NCI-H524 (cell line): Measurements from ENCODE around the gene CDH4.
A peak's percentile ranks its signal among the peaks of the same experiment; 100 is the strongest.

Experiments used
- DNase-seq, 2 experiments: peaks; one replicate each; lab custom pipeline; 2025; lab: John Stamatoyannopoulos, UW

Gene CDH4

DNA sequence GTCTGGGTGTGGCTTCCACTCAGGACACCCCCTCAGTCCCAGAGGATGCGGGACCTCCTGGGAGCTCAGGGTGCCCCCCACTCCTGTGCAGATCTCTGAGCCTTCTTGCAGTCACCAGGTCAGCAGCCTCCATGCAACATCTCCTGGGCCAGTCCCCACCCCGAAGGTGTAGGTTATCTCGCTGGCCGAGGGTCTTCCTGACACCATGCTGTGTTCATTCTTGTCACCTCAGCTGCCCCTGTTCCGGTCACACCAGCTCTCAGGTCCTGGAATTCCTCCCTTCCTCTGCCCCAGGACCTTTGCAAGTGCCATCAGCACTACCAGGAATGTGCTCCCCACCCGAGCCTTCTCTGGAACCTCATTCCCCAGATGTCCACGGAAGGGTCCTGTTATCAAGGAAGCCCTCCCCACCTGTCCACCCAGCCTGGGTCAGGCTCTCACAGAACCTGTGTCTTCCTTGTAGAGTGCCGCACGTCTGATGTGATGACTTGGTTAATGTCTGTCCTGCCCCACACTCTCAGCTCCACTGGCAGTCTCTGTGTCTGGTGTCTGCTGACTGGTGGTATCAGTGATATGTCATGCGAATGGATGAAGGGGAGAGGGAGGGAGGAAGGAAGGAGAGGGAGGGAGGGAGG is 484.1 kb downstream of the CDH4 start:
- no peak for DNase-seq

DNA sequence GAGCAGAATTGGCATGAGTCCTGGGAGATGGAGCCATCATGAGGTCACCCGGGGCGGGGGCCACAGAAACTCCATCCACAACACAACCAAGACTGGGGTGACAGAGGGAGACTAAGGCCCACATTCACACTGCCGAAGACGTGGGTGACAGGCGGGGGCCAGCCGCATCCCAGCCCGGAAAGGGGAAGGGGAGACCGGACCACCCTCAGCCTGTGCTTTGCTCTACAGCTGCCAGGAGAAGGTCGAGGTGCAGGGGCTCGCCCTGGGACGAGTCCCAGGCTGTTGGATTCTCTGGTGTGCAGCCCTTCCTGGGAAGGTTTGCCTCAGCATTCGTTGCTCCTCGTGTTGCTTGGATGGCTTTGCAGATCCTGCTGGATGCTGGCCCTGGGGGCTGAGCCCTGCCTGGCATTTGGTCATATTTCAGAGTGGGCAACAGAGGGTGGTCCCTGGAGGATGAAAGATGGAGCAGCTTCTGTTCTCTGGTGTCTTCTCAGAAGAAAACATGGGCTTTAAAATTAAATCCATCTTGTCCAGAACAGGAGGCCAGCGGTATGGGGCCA is 484.8 kb downstream of the CDH4 start:
- DNase-seq = no peak

DNA sequence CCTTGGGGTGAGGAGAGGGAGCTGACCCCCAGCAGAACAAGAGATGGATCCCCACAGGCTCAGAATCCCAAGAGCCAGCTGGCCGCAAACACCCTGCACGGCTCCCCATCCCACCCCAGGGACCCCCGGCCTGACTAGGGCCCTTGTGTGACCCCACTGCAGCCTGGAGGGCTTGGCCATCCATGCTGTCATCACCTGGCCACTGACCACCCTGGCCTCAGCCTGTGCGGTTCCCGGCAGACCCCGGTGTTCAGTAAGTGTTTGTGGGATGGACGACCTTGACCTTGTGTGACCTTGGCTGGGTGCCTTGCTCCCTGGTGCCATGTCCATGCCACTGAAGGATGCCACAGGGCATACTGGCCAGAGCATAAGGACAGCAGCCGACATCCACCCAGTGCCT is 485.3 kb downstream of the CDH4 start:
- no peak for DNase-seq

DNA sequence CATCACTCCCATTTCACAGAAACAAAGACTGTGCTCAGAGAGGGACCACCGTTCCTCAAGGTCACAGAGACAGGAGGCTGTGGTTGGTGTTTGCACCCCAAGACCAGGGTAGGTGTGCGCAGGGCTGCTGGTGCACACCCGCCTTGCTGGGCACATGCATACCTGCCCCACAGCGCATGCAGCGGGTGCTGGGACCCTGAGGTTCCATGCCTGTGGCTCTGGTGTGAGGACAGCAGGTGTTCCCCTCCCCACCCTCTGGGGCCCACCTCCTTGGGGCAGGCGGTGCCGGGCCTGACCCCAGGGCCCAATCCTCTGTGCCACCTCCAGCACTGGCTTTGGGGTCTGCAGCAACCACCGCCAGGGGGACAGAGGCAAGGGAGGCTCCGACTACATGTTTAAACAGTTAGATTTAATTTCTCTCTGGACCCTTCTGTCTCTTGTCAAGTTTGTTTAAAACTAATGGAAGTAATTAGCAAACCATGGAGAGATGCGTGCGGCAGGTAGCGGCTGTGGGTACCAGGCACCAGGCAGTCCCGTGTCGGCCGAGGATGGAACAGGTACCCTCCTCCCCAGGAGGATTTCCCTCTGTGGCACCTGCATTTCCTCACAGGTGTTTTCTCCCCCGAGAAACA is 485.9 kb downstream of the CDH4 start:
- DNase-seq = no peak

DNA sequence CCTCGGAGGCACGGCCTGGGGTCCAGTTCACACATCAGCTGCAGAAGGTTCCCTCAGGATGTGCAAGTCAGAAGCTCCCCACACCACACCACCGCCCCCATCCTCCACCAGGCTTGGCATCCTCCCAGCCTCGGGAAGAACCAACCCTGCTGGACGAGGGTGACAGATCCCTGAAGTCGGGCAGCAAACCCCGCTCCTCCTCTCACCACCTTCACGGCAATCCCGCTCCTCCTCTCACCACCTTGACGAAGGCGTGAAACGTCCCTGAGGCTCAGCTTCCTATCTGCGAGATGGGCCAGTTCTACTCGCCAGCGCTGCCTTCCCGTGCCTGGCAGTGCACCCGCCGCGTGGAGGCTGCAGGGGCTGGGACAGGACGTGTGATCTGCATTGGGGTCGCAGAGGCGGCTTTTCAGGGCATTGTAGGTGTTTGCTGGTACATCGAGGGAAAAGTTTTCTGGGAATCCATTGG is 486.6 kb downstream of the CDH4 start:
- DNase-seq = no peak

DNA sequence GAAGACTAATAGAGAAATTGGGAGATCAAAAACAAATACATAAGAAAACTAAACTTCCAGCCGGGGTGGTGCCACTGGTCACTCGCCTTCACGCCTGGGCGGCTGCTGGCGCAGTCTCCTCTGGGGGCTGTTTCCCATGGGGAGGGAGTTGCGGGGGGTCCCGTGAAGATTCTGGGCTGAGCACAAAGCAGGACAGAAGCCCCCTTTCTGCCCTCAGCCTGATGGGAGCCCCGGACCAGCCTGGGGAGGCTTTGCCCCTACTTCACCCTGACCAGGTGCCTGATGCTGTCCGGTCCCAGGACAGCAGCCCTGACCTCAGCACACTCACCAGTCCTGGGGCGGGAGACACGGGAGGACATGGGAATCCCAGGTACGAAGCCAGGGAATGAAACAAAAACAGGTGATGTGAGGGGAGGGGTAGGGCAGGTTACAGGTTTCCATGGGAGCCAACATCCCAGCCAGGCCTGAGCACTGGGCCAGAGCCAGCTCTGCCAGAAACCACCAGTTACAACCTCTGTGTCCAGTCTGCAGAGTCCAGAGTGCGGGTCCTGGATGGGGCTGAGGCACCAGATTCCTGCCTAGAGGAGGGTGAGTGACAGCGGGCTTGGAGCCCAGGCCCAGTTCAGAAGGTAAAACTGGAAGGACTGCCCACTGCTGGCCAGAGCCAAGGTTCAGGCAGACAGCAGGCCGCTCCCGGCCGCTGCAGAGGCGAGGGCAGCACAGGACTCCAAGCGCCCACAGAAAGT is 487.2 kb downstream of the CDH4 start:
- DNase-seq = no peak

DNA sequence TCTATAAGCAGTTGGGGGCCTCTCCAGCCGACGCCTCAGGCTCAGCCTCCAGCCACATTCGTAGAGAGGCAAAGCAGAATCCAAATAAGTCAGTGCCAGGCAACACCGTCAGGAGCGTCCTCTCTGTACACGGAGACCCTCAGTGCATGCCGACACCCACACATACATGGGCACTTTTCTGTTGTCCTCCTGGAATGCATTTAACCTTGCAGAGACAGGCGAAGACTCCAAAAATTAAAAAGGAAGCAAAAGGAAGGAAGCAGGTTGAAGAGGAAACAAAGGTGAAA is 487.7 kb downstream of the CDH4 start:
- no peak for DNase-seq

DNA sequence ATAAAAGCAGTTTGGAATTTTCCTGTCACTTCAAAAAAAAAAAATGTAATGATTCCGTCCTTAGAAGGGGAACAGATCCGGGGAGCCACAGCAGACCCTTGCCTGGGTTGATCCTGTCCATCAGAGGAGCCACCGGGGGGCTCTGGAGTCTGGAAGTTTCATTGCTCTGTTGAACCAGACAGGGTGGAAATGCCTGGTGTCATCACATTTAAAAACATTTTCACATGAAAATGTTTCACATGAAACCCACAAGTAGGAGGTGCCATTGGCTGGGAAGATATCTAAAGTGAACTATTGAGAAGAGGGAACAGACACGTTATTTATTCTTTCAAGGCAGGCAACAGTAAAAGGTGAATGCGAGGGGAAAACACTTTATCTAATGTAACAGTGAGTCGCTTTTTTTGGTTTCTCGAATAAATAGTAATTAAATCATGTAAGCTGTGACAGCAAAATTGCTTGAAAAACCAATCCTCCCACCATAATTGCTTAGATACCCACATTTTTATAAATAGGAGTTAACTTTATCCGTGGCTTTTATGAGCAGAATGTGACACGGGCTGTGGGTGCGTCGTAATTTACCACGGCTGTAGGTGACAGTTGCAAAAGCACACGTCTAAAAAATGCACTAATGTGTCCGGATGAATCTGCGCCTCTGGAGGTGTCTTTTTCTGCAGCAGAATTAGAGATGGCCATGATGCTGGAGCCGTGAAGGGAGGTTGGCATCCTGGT is 490.2 kb downstream of the CDH4 start:
- DNase-seq = no peak

DNA sequence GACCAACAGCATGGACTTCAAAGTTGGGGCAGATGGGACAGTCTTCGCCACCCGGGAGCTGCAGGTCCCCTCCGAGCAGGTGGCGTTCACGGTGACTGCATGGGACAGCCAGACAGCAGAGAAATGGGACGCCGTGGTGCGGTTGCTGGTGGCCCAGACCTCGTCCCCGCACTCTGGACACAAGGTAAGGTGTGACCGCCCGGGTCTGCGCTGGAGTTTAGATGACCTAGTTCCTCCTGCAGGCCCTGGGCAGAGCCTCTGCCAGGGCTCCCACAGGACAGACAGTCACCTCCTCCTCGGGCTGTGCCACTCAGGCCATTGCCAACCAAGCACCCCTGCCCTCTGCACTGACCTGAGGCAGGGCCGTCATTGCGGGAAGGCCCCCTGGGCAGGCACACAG is 491.5 kb downstream of the CDH4 start:
- no peak for DNase-seq

DNA sequence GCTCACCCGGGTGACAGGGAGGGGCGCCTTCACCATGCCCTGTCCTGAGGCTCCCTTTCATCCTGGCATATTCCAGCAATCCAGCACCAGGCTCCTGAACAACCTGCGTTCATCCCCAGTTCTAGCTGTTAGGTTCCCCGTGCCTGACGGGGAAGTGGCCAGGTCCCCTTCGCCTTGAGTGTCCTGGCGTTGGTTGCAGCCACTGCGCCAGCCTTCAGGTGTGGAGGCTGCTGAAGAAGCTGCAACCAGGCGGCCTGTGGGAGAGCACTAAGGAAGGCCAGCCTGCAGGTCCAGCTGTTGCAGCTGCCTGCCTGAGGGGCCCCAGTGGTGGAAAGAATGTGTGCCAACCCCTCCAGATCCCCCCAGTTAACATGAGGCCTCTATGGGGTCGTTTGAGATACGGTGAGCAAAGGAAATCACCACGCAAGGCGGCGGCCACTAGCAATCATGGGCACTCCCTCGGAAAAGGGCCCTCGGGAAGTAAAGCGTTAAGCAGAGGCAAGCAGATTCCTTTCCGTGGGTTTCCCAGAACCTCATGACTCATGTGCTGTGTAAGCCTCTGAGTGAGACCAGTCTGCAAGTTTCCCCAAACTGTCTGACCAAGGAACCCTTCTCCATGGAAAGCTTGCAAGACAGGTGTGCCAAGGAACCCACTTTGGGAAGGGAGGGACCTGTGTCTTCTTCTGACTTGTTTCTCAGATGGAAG is 492.8 kb downstream of the CDH4 start:
- no peak for DNase-seq

DNA sequence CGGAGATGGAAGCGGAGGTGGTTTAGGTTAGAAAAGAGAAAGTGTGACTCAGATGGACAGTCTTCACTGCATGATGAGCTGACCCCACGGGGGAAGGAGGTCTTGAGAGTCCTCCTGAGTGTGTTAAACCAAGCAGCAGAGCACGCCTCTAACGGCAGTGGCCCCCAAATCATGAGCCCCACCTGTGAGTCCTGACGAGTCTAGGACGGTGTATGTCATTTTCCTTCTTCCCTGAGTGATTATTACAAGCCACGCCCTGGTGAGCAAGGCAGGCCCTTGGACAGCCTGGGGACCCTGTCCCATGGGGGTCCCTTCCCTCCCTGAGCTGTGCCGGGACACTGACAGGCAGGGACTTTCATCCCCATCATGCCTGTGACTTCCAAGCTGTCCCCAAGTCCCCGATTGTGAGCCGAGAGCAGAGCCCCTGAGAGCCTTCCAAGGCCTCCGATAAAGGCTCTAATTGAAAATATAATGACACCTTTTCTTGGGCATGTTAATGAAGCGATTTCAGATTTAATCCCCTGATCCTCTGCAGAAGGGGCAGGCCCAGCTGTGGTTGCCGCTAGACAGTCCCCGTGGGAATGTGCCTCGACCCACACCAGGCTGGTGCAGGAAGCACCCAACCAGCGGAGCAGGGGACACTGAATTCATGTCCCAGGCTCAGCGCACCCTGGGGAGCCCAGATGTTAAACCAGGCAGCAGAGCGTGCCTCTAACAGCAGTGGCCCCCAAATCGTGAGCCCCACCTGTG is 493.5 kb downstream of the CDH4 start:
- DNase-seq = peak in 1 of 2 experiments; percentile 20

DNA sequence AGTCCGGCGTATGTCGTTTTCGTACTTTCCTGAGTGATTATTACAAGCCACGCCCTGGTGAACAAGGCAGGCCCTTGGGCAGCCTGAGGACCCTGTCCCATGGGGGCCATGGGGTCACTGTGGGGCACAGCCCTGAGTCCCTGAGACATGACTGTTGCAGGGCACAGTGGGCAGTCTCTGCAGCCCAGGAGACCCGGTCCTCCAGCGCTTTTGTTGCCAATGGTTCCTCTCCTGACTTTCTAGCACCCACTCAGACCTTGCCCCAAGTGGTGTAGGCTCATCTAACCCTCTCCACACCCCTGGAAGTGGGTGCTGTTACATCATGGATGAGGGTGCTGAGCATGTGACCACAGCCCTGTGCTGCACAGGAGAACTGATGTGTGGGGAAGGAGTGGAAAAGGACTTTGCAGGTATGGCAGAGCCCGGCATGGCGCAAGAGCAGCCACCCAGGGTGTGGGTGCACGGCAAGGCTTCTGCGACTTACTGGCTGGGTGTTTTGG is 494.1 kb downstream of the CDH4 start:
- DNase-seq = no peak

DNA sequence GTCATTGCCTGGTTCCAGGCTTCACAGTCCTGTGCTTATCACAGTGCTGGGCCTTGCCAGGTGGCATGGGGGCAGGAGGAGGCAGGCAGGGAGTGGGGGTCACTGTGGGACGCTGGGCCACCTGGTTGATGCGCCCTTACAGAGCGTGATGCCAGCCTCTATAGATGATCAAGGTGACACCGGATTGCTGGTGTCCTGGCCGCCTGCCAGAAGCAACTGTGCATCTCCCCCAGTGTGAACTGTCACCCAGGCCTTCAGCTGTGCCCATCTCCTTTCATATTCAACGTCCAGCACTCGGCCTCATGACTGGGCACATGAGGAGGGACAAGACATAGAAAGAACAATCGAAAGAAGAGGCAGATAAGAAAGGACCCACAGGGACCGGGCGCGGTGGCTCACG is 494.7 kb downstream of the CDH4 start:
- no peak for DNase-seq

DNA sequence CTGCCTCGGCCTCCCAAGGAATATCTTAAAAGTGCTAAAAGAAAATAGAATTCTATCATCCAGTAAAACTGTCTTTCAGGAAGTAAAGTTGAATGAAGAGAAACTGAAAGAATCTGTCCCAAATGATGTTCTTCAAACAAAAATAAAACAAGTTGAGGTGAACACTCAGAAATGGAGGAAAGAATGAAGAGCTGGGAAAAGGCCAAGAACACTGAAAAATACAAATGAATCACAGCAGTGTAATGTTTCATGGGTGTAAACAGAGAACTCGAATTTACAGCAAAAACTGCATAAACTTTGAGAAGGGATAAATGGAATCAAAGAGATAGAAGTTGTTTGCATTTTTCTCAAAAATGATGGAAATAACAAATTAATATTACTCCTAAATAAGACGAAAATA is 496.3 kb downstream of the CDH4 start:
- no peak for DNase-seq

DNA sequence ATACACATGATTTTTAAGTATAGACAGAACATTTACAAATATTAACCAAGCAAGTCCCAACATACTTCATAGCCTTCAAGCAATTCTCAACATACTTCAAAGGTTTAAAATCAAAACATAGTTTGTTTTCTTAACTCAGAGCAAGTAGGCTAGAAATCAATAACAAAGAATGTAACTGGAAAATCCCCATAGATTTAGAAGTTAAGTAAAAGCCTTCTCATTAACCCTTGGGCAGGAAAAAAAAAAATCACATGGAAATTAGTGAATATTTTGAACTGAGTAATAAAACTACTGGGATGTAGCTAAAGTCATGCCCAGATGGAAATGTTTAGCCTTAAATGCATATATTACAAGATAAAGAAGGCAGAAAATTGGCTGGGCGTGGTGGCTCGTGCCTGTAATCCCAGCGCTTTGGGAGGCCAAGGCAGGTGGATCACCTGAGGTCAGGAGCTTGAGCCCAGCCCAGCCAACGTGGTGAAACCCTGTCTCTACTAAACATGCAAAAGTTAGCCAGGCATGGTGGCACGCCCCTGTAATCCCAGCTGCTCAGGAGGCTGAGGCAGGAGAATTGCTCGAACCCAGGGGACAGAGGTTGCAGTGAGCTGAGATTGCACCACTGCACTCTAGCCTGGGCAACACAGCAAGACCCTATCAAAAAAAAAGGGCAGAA is 497.5 kb downstream of the CDH4 start:
- no peak for DNase-seq

DNA sequence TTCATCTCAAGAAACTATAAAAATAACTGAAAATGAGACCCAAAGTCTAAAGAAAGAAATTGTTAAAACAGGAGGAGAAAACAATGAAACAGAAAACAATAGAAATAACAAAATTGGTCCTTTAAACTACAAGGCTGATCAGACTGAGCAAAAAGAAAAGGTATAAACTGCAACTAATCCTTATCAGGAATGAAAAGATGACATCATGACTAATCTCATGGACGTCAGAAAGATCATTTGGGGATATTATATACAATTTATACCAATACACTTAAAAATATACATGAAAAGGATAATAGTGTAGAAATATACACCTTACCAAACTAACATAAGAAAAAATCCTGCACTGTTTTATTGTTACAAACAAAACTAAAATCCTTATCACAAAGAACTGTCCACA is 498.0 kb downstream of the CDH4 start:
- DNase-seq = no peak

DNA sequence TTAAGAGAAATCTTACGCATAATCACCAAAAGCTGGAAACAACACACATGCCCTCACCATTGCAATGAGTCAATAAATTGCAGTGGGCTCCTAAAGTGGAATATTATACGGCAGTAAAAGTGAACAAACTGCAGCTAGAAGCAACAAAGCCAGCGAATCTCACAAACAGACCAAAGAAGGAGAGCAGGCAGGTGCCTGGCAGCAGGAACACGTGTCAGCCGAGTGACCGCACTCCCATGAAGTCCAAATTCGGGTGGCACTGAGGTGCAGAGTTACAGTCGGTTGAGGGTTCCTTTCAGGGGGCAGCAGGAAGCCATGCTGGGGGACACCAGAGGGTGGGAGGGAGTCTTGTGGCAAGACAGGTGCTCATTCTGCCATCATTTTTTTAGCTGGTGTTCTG is 500.5 kb downstream of the CDH4 start:
- no peak for DNase-seq

DNA sequence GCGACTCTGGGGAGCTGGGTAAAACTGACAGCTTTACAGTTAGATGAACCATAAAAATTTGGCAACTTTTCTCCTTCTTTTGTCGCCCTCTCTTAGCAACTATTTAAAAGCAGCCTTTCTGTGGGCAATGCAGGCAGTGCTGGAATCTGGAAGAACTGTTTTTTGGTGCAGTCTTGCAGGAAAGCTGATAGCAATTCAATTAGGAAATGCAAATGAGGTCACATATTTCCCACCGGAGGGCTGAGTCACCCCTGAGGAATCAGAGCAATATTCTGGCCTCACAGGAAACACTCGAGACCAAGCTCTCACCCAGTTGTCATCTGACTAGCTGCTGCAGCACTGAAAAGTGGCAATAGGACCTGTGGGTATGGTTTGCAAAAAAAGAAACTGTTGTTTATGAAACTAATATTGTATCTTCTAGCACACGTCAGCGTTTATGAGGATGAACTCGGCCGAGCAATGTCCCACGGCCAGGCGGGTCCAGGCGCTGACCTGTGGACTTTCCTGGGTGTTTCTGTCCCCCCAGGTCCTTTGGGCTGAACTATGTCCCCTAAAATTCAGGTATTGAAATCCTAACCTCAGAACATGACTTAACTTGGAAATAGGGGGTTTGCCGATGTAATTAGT is 501.4 kb downstream of the CDH4 start:
- no peak for DNase-seq

DNA sequence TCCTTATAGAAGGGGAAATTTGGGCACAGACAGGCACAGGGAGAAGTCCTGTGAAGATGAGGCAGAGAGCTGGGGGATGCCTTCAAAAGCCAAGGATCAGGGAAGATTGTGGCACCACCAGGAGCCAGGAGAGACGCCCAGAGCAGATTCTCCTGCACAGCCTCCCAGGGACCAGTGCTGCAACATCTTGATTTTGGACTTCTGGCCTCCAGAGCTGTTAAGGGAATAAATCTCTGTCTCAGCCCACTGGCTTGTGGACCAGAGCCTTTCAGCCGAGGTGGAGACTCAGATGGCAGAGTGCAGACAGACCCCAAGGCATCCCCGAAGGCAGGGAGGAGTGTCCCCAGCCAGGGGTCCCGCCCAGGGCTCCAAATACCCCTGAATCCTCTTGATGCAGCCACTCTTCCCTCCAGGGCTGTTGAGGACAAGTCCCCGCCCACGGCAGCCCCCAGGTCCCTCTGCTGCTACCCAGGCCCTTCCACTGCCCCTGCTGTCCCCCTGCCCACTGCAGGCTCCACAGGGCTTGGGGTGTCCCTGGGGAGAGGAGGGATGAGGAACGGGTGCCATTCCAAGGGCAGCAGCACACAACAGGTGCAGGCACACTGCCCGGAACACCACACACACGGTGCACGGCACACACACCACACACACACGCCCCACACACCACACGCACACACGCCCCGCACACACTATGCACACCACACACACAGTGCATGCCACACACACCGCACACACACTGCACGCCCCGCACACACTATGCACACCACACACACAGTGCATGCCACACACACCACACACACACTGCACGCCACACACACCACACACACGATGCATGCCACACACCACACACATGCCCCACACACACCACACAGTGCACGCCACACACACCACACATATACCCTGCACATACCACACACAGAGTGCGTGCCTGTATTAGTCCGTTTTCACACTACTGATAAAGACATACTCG is 502.2 kb downstream of the CDH4 start:
- no peak for DNase-seq
